Smooth muscle cell of the coronary artery (primary cell): ENCODE results near the gene FAM228B. TPM values are rescaled to one million over a fixed set of nuclear protein-coding genes. Genes with fewer than 3 reads are reported as not detected.

Source experiments
- total RNA-seq: library from RNA; depleted of rRNA; stranded (reverse); fragments of >200 nt; gene quantifications from 2 replicates; pipeline ENCODE4 v1.2.3, GENCODE V29; 2014; ENCODE audit warnings: low replicate concordance

The FAM228B gene
- 4.4 and 5.7 TPM in 2 replicates for total RNA-seq

DNA sequence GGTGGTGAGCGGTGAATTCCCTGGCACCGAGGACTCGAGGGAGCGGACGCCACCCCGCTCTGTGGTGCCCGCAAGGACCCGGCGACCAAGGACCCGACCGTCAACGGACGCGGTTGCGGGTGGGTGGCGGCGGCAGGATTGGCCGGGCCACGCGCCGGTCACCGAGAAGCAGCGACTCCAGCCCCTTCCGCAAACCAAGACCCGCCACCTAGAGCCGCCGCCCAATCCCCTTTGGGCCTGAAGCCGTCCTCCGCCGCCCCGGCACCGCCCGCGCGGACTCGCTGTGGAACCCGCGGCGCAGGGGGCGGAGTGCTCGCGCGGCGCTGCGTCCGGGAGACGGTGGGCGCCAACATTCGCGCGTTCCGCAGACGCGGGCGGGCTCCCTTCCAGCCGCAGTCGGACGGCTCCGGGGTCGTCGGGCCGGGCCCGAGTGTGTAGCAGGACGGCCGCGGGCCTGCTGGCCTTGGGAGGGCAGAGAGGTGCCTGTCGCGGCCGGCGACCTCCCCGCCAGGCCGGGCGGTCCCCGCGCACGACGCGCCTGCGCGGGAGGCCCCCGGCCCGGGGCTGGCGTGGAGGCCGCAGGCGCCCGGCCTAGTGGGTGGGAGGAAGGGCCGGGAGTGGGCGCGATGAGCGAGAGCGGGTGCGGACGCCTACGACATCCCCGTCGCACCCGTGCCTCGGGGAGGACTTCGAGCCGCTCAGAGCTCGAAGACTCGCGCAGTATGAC, at the start of gene FAM228B, which contains the start of gene PFN4:
TSS of gene FAM228B (plus strand) at position 275 of the 727 bp plus-strand sequence. CDS start 893 bp downstream, outside the sequence.
TSS of gene PFN4 (minus strand) at position 140 of the 727 bp plus-strand sequence. CDS start 799 bp downstream, outside the sequence.

DNA sequence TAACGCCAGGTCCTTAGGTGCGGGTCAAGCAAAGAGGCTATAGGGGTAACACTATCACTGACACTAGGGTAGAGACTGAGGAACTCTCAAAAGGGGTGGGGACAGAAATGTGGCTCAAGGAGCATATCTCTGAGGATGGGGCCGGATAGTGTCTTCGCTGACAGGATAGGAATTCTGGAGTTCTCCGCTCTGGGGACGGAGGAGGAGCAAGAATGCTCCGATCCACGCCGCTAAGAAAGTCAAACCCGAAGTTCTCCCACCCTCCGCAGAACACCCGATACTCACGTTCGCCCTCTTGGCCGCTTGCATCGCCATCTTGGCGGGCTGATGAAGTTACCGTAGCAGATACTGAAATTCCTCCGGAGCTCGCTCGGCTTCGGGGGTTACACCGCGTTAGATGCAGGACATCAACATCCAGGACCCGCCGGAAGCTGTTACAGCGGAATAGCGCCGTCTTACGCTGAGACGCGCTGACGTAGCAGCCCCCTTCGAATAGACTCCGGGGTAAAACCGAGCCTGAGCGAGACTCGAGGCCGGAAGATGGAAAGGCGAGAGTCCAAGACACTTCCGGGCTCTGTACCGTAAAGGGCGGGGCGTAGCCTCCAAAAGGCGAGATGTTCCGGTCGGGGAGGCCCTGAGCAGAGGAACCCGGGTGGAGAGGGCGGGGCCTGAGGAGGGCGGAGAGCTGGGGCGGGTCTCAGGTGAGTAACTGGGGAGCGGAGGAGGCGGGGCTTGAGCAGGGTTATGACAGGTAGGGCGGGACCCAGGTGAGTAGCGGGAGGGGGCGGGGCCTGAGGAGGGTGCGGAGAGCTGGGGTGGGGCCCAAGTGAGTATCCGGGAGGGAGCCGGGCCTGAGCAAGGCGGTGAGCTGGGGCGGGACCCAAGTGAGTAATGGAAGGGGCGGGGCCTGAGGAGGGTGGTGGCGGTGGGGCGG, 47.1 kb upstream of the FAM228B start, which contains the start of gene SF3B6:
TSS of gene SF3B6 (minus strand) at position 412 of the 934 bp plus-strand sequence. CDS start at position 315, 97 bp downstream.

DNA sequence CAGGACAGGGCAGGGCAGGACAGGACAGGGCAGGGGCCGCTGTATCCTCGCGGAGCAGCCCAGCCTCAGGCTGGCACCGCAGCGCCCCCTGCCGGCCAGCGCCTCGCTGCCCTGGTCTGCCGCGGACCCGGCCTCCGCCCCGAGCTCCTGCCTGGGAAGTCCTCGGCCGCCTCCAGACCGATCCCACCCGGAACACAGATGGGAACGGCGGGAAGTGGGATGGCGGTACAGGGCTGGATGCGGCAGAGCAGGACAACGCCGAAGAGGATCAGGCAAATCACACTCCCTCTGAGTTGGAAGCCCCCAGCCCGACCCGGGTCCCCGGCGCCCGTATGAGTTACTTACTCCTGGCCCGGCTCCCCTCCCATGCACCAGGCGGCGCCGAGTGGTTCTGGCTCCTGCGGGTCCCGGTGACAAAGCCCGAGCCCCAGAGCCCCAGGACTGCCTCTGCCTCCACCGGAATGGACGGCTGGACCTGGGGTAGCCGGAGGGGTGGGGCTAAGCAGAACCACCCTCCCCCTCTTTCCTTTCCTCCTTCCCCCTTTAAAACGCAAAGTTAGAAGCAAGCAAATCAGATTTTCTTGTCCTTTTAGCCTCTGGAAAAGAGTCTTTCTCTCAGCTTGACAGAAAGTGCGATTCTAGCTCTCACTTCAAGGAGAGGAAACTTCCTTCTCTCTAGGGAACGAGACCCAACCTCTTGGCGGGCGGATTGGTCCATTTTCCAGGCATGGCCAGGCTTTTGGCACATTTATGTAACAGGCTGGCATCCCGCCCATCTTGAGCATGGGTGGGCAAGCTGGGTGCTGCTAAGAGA, 38.7 kb upstream of the FAM228B start, which contains the start of gene TP53I3:
TSS of gene TP53I3 (minus strand) at position 449 of the 814 bp plus-strand sequence. CDS start 508 bp downstream, outside the sequence.

DNA sequence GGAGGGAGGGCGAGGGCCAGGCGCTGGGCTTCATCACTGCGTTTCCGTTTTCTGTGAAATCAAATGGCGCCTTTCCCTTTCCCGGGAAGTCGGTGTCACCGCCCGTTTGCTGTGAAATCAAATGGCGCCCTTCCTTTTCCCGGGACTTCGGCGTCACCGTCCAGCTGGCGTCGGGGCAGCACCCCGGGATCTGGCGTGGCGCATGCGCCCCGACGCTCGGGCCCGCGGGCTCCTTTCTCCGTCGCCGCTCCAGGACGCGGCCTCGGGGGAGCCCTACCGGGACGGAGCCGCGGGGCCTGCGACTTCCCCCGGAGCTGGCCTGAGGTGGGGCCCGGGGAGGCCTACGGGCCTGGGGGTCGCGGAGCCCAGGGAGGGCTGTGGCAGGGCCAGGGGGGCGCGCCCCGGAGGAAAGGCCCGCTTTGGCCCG, 51.6 kb downstream of the FAM228B start, which contains the start of gene FAM228A:
TSS of gene FAM228A (plus strand) at position 203 of the 427 bp plus-strand sequence. CDS start 428 bp downstream, outside the sequence.

Other genes with a start within 250 kb of the FAM228B start
- 7.5 and 8.6 TPM in 2 replicates for gene ATAD2B, start 196.3 kb upstream of the FAM228B start, total RNA-seq
- 5.0 and 9.8 TPM in 2 replicates for gene UBXN2A, start 183.0 kb upstream of the FAM228B start, total RNA-seq
- 0.08 and 0.35 TPM in 2 replicates for gene MFSD2B, start 113.4 kb upstream of the FAM228B start, total RNA-seq
- gene WDCP, start 76.1 kb upstream of the FAM228B start, total RNA-seq: 8.1 and 13.7 TPM in 2 replicates
- gene FKBP1B, start 73.7 kb upstream of the FAM228B start, total RNA-seq: 5.5 and 21.6 TPM in 2 replicates
- 89.5 and 156 TPM in 2 replicates for gene SF3B6, start 47.1 kb upstream of the FAM228B start, total RNA-seq
- gene TP53I3, start 38.6 kb upstream of the FAM228B start, total RNA-seq: 18.8 and 42.2 TPM in 2 replicates
- gene PFN4, start 135 bp upstream of the FAM228B start, total RNA-seq: 0.60 TPM in 1 of 2 replicates, not detected in the other
- gene FAM228A, start 51.6 kb downstream of the FAM228B start, total RNA-seq: 0.23 and 2.3 TPM in 2 replicates
- gene ITSN2, start 237.1 kb downstream of the FAM228B start, total RNA-seq: 19.8 and 23.6 TPM in 2 replicates